HG03457 (cell line): ENCODE measurements around the gene CDC42BPA.

Source experiments
- ATAC-seq: cut with Tn5 transposase; IDR thresholded peaks from one replicate; pipeline ENCODE4 v1.9.1; 2021; ENCODE audit warnings: moderate number of reproducible peaks; ENCODE audit not compliant: unreplicated experiment

The CDC42BPA gene

GRCh38 chr1:227070638-227071285 lies 247.5 kb downstream of the CDC42BPA start:
- ATAC-seq: no peak

- ATAC-seq: no peak
These were observed 248.8 kb downstream of the CDC42BPA start for GRCh38 chr1:227069490-227069889.

GRCh38 chr1:227068883-227069282 lies 249.4 kb downstream of the CDC42BPA start:
- ATAC-seq: no peak

- no peak for ATAC-seq
These were observed 251.3 kb downstream of the CDC42BPA start for GRCh38 chr1:227066999-227067398.

GRCh38 chr1:227065311-227065710 lies 253.0 kb downstream of the CDC42BPA start:
- no peak for ATAC-seq

- ATAC-seq: no peak
These were observed 256.0 kb downstream of the CDC42BPA start for GRCh38 chr1:227062306-227062705.

- no peak for ATAC-seq
These were observed 259.2 kb downstream of the CDC42BPA start for GRCh38 chr1:227059076-227059475.

GRCh38 chr1:227058321-227058751 lies 260.0 kb downstream of the CDC42BPA start:
- no peak for ATAC-seq

- no peak for ATAC-seq
These were observed 269.0 kb downstream of the CDC42BPA start for GRCh38 chr1:227049253-227049652.

GRCh38 chr1:227043755-227044154 lies 274.5 kb downstream of the CDC42BPA start:
- ATAC-seq: no peak

GRCh38 chr1:227042292-227042691 lies 276.0 kb downstream of the CDC42BPA start:
- ATAC-seq: no peak

GRCh38 chr1:227038401-227038800 lies 279.9 kb downstream of the CDC42BPA start:
- ATAC-seq: no peak

- no peak for ATAC-seq
These were observed 281.2 kb downstream of the CDC42BPA start for GRCh38 chr1:227037121-227037520.

- ATAC-seq: no peak
These were observed 283.0 kb downstream of the CDC42BPA start for GRCh38 chr1:227035316-227035715.

GRCh38 chr1:227033880-227034279 lies 284.4 kb downstream of the CDC42BPA start:
- ATAC-seq: no peak

GRCh38 chr1:227032396-227032795 lies 285.9 kb downstream of the CDC42BPA start:
- ATAC-seq: no peak

- no peak for ATAC-seq
These were observed 301.3 kb downstream of the CDC42BPA start for GRCh38 chr1:227016990-227017389.

GRCh38 chr1:227010645-227011044 lies 307.6 kb downstream of the CDC42BPA start:
- ATAC-seq: no peak

GRCh38 chr1:227009937-227010336 lies 308.4 kb downstream of the CDC42BPA start:
- ATAC-seq: no peak

GRCh38 chr1:227006226-227006796 lies 312.0 kb downstream of the CDC42BPA start:
- no peak for ATAC-seq

- no peak for ATAC-seq
These were observed 313.5 kb downstream of the CDC42BPA start for GRCh38 chr1:227004796-227005195.

GRCh38 chr1:227003165-227003564 lies 315.1 kb downstream of the CDC42BPA start:
- no peak for ATAC-seq

GRCh38 chr1:227002531-227003049 lies 315.7 kb downstream of the CDC42BPA start:
- ATAC-seq: no peak
